Loucy (cell line): ENCODE results near the gene NOL8.

Experiments used
- H2AFZ ChIP-seq: fragments of 200-600 bp; sonication (generic); 2 replicates; pipeline ENCODE4 v1.6.0; 2016; ENCODE audit warnings: antibody characterized with exemption, mild to moderate bottlenecking, low read length, moderate library complexity
- H3F3A ChIP-seq: fragments of 200-600 bp; 2 replicates; pipeline ENCODE4 v1.6.0; 2016; ENCODE audit warnings: antibody characterized with exemption, low read depth, mild to moderate bottlenecking
- H3K27me3 ChIP-seq: fragments of 200-600 bp; sonication (generic); 2 replicates; pipeline ENCODE4 v1.6.1; 2014; ENCODE audit warnings: low read length, mild to moderate bottlenecking; ENCODE audit not compliant: insufficient read depth, poor library complexity, severe bottlenecking
- H3K36me3 ChIP-seq: fragments of 200-600 bp; sonication (generic); 2 replicates; pipeline ENCODE4 v1.6.1; 2016; ENCODE audit warnings: low read length; ENCODE audit not compliant: insufficient read depth
- H3K4me1 ChIP-seq: fragments of 200-600 bp; sonication (generic); 2 replicates; pipeline ENCODE4 v1.5.1; 2014; ENCODE audit warnings: low read length, mild to moderate bottlenecking; ENCODE audit not compliant: insufficient read depth, poor library complexity, severe bottlenecking
- H3K4me2 ChIP-seq: fragments of 200-600 bp; sonication (generic); 2 replicates; pipeline ENCODE4 v1.6.0; 2014; ENCODE audit warnings: antibody characterized with exemption, low read length, low read depth, mild to moderate bottlenecking; ENCODE audit not compliant: poor library complexity, severe bottlenecking
- H3K4me3 ChIP-seq: fragments of 200-600 bp; sonication (generic); 2 replicates; pipeline ENCODE4 v1.5.1; 2014; ENCODE audit warnings: low read length, mild to moderate bottlenecking, mixed read lengths; ENCODE audit not compliant: poor library complexity, severe bottlenecking
- H3K79me2 ChIP-seq: fragments of 200-600 bp; sonication (generic); 2 replicates; pipeline ENCODE4 v1.6.1; 2014; ENCODE audit warnings: low read length; ENCODE audit not compliant: insufficient read depth
- H3K9ac ChIP-seq: fragments of 200-600 bp; sonication (generic); 2 replicates; pipeline ENCODE4 v1.6.0; 2014; ENCODE audit warnings: mild to moderate bottlenecking, low read depth, low read length, moderate library complexity; ENCODE audit not compliant: poor library complexity, severe bottlenecking
- H3K9me2 ChIP-seq: fragments of 200-600 bp; sonication (generic); replicated peaks from 2 replicates; pipeline ENCODE4 v1.6.1; 2016; ENCODE audit warnings: low read depth, low read length, mixed read lengths
- H3K9me3 ChIP-seq: fragments of 200-600 bp; sonication (generic); 2 replicates; pipeline ENCODE4 v1.6.1; 2014; ENCODE audit warnings: mild to moderate bottlenecking, antibody characterized with exemption, low read length, low read depth; ENCODE audit not compliant: insufficient read depth
- H4K20me1 ChIP-seq: fragments of 200-600 bp; sonication (generic); 2 replicates; pipeline ENCODE4 v1.6.0; 2014; ENCODE audit warnings: antibody characterized with exemption, low read length, mild to moderate bottlenecking; ENCODE audit not compliant: insufficient read depth, poor library complexity, severe bottlenecking
- CTCF ChIP-seq: fragments of 200-600 bp; sonication (generic); conservative IDR thresholded peaks from 2 replicates; pipeline ENCODE4 v1.5.1; 2014; ENCODE audit warnings: mild to moderate bottlenecking, antibody characterized with exemption, low read length
- EZH2phosphoT487 ChIP-seq: fragments of 200-600 bp; IDR thresholded peaks from 2 replicates; pipeline ENCODE4 v1.6.1; 2018; ENCODE audit warnings: antibody characterized with exemption, mild to moderate bottlenecking, moderate library complexity, borderline replicate concordance

The NOL8 gene

GRCh38 chr9:92325269-92325990, at the start of gene NOL8, which contains the start of gene CENPP:
Gene NOL8 (minus strand): TSS chr9:92325350. CDS start chr9:92324161, 1,189 bp downstream.
Gene CENPP (plus strand): TSS chr9:92325953.
- Histone ChIP-seq H3K9me2 (no peaks in the 10 kb centered on the region), H4K20me1 (peaks cover 3% of the 10 kb centered on the region), H3K79me2 (peaks cover 67% of the 10 kb centered on the region), H2AFZ (peak within 1 kb of the TSS; percentile 97), H3K27me3 (no peaks in the 10 kb centered on the region), H3K4me1 (peaks cover 39% of the 10 kb centered on the region), H3K4me2 (peak within 1 kb of the TSS; percentile 89), H3K4me3 (peak within 1 kb of the TSS; percentile 90), H3K9ac (peak within 1 kb of the TSS; percentile 88), H3K36me3 (no peaks in the 10 kb centered on the region; the same call in 1 of the 2 replicates), H3K9me3 (no peaks in the 10 kb centered on the region), H3F3A (no peaks in the 10 kb centered on the region)
- TF ChIP-seq EZH2phosphoT487 (no peak), CTCF (no peak)

- Histone ChIP-seq H4K20me1 (no peaks in the 10 kb centered on the region), H3K4me3 (no peak overlapping the region), H3K4me2 (no peak overlapping the region), H3F3A (no peaks in the 10 kb centered on the region), H3K9ac (no peak overlapping the region), H3K79me2 (peaks cover 13% of the 10 kb centered on the region; the same call in 1 of the 2 replicates), H3K27me3 (no peaks in the 10 kb centered on the region), H3K9me3 (peaks cover 15% of the 10 kb centered on the region), H3K36me3 (peaks cover 5% of the 10 kb centered on the region), H3K4me1 (peaks cover 19% of the 10 kb centered on the region), H2AFZ (no peak overlapping the region), H3K9me2 (no peaks in the 10 kb centered on the region)
- no peak for TF ChIP-seq EZH2phosphoT487
- no peak for TF ChIP-seq CTCF
Observed at GRCh38 chr9:92373167-92373566, 48.0 kb upstream of the NOL8 start.

GRCh38 chr9:92369075-92369474, 43.9 kb upstream of the NOL8 start:
- Histone ChIP-seq H4K20me1 (no peaks in the 10 kb centered on the region), H3F3A (no peaks in the 10 kb centered on the region), H3K9me3 (peaks cover 8% of the 10 kb centered on the region; the same call in 1 of the 2 replicates), H2AFZ (no peak overlapping the region), H3K4me2 (no peak overlapping the region), H3K4me3 (no peak overlapping the region), H3K36me3 (peaks cover 15% of the 10 kb centered on the region), H3K79me2 (peaks cover 5% of the 10 kb centered on the region; the same call in 1 of the 2 replicates), H3K27me3 (no peaks in the 10 kb centered on the region), H3K9ac (no peak overlapping the region), H3K4me1 (peaks cover 10% of the 10 kb centered on the region), H3K9me2 (no peaks in the 10 kb centered on the region)
- TF ChIP-seq EZH2phosphoT487, result no peak
- TF ChIP-seq CTCF, result no peak
